ENCODE measurements around the gene TBX19.

DNA sequence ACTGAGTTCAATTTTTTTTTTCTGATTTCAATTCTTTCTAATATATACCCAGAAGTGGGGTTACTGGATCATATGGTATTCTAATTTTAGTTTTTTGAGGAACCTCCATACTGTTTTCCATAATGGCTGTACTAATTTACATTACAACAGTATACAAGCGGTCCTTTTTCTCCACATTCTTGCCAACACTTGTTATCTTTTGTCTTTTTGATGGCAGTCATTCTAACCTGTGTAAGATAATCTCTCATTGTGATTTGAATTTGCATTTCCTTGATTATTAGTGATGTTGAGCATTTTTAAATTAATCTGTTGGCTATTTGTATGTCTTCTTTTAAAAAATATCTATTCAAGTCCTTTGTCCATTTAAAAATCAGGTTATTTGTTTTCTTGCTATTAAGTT lies 21.1 kb upstream of the TBX19 start:
- TF ChIP-seq POLR2A (IDR thresholded peaks at IDR 0.05) = no peak
- TF ChIP-seq, protein P1, sequence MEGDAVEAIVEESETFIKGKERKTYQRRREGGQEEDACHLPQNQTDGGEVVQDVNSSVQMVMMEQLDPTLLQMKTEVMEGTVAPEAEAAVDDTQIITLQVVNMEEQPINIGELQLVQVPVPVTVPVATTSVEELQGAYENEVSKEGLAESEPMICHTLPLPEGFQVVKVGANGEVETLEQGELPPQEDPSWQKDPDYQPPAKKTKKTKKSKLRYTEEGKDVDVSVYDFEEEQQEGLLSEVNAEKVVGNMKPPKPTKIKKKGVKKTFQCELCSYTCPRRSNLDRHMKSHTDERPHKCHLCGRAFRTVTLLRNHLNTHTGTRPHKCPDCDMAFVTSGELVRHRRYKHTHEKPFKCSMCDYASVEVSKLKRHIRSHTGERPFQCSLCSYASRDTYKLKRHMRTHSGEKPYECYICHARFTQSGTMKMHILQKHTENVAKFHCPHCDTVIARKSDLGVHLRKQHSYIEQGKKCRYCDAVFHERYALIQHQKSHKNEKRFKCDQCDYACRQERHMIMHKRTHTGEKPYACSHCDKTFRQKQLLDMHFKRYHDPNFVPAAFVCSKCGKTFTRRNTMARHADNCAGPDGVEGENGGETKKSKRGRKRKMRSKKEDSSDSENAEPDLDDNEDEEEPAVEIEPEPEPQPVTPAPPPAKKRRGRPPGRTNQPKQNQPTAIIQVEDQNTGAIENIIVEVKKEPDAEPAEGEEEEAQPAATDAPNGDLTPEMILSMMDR (IDR thresholded peaks at IDR 0.05) = no peak

Data from testis (tissue), 2 donors.